Glutamatergic neuron (in vitro differentiated cells): Measurements from ENCODE around the gene FAM114A1. TPM values are rescaled to one million over a fixed set of nuclear protein-coding genes. Genes with fewer than 3 reads are reported as not detected.
"Not testable (repeated sequence)": the region's sequence is repeated elsewhere in the genome, so short reads cannot be mapped to it uniquely, and the experiment has no call there.

Experiments used
- DNase-seq: peaks from one replicate; pipeline ENCODE4 v3.0.0; 2022
- H3K27ac Mint-ChIP-seq: one replicate; pipeline ENCODE4 v1.8.0; 2020; ENCODE audit warnings: mild to moderate bottlenecking, mixed read lengths, inconsistent platforms; ENCODE audit not compliant: unreplicated experiment
- H3K27me3 Mint-ChIP-seq: one replicate; pipeline ENCODE4 v1.8.0; 2020; ENCODE audit warnings: mild to moderate bottlenecking, moderate library complexity, mixed read lengths, inconsistent platforms; ENCODE audit not compliant: unreplicated experiment
- H3K36me3 Mint-ChIP-seq: one replicate; pipeline ENCODE4 v1.8.0; 2020; ENCODE audit warnings: mild to moderate bottlenecking, mixed read lengths, inconsistent platforms; ENCODE audit not compliant: unreplicated experiment
- H3K4me1 Mint-ChIP-seq: one replicate; pipeline ENCODE4 v1.8.0; 2020; ENCODE audit warnings: mild to moderate bottlenecking, low read depth, mixed read lengths, inconsistent platforms; ENCODE audit not compliant: unreplicated experiment
- H3K4me3 Mint-ChIP-seq: one replicate; pipeline ENCODE4 v1.8.0; 2020; ENCODE audit warnings: mild to moderate bottlenecking, mixed read lengths, inconsistent platforms; ENCODE audit not compliant: unreplicated experiment
- H3K9me3 Mint-ChIP-seq: one replicate; pipeline ENCODE4 v1.8.0; 2020; ENCODE audit warnings: mild to moderate bottlenecking, moderate library complexity, mixed read lengths, inconsistent platforms; ENCODE audit not compliant: unreplicated experiment
- CTCF ChIP-seq: fragments of 200-600 bp; sonication (generic); IDR thresholded peaks from one replicate; pipeline ENCODE4 v1.5.0; 2021; ENCODE audit not compliant: partially characterized antibody, unreplicated experiment
- total RNA-seq: library from RNA; stranded (reverse); fragmentation: NEBNext Ultra II Directional; extraction: Animal tissue kit (Norgen Biotek cat#: 25700); gene quantifications from one replicate; pipeline ENCODE4 v1.2.1, GENCODE V29; 2021; ENCODE audit not compliant: unreplicated experiment

FAM114A1 gene
- total RNA-seq, 1 donor from 2014 or later, result 1.0 TPM

GRCh38 chr4:38958453-38959190 lies 91.0 kb downstream of the FAM114A1 start:
- Mint-ChIP-seq H3K36me3 (no peaks in the 10 kb centered on the region), H3K4me3 (no peak overlapping the region), H3K27me3 (no peaks in the 10 kb centered on the region), H3K4me1 (no peaks in the 10 kb centered on the region), H3K9me3 (no peaks in the 10 kb centered on the region), H3K27ac (no peak overlapping the region)
- DNase-seq, result no peak
- TF ChIP-seq CTCF, result no peak

- H3K36me3 Mint-ChIP-seq, H3K9me3 Mint-ChIP-seq, H3K4me3 Mint-ChIP-seq, DNase-seq, H3K27ac Mint-ChIP-seq, H3K4me1 Mint-ChIP-seq, H3K27me3 Mint-ChIP-seq: not testable (repeated sequence)
Observed at GRCh38 chr4:38959248-38959647, 91.6 kb downstream of the FAM114A1 start.

GRCh38 chr4:38964942-38965775 lies 97.6 kb downstream of the FAM114A1 start:
- no peaks in the 10 kb centered on the region for H3K9me3 Mint-ChIP-seq
- H3K4me1 Mint-ChIP-seq, result no peaks in the 10 kb centered on the region
- no peak overlapping the region for H3K4me3 Mint-ChIP-seq
- no peak overlapping the region for H3K27ac Mint-ChIP-seq
- no peak for TF ChIP-seq CTCF
- no peaks in the 10 kb centered on the region for H3K27me3 Mint-ChIP-seq
- no peak for DNase-seq
- H3K36me3 Mint-ChIP-seq, result no peaks in the 10 kb centered on the region

- Mint-ChIP-seq H3K4me1 (no peaks in the 10 kb centered on the region), H3K36me3 (no peaks in the 10 kb centered on the region), H3K27ac (no peak overlapping the region), H3K27me3 (no peaks in the 10 kb centered on the region), H3K9me3 (no peaks in the 10 kb centered on the region), H3K4me3 (no peak overlapping the region)
- no peak for DNase-seq
- TF ChIP-seq CTCF, result no peak
Observed at GRCh38 chr4:38965866-38966265, 98.3 kb downstream of the FAM114A1 start.

- Mint-ChIP-seq H3K4me1 (no peaks in the 10 kb centered on the region), H3K36me3 (no peaks in the 10 kb centered on the region), H3K27ac (peak overlapping the region; percentile 45), H3K27me3 (no peaks in the 10 kb centered on the region), H3K9me3 (no peaks in the 10 kb centered on the region), H3K4me3 (no peak overlapping the region)
- DNase-seq, result no peak
- no peak for TF ChIP-seq CTCF
Observed at GRCh38 chr4:38967260-38968095, 99.9 kb downstream of the FAM114A1 start.
